Pulmonary artery endothelial cell (primary cell): ENCODE data around the gene PRPF4. TPM values are rescaled to one million over a fixed set of nuclear protein-coding genes. Genes with fewer than 3 reads are reported as not detected.

Source experiments
- DNase-seq: peaks from one replicate; pipeline ENCODE4 v3.0.0-alpha.2; 2011; ENCODE audit warnings: low read depth, low spot score
- total RNA-seq: library from RNA; depleted of rRNA; stranded (reverse); fragments of >200 nt; gene quantifications from 2 replicates; pipeline ENCODE4 v1.2.3, GENCODE V29; 2014

Gene PRPF4
- total RNA-seq, 1 donor from 2014 or later = 33.6 TPM

GRCh38 chr9:113310538-113310937 is 35.1 kb downstream of the PRPF4 start:
- DNase-seq = no peak

- DNase-seq = no peak
These were observed 36.5 kb downstream of the PRPF4 start for GRCh38 chr9:113311961-113312360.

- no peak for DNase-seq
These were observed 37.8 kb downstream of the PRPF4 start for GRCh38 chr9:113313261-113313660.

GRCh38 chr9:113315231-113315630 is 39.8 kb downstream of the PRPF4 start:
- DNase-seq = no peak

GRCh38 chr9:113316030-113316429 is 40.6 kb downstream of the PRPF4 start:
- DNase-seq = no peak

- no peak for DNase-seq
These were observed 42.3 kb downstream of the PRPF4 start for GRCh38 chr9:113317777-113318176.

GRCh38 chr9:113319054-113319453 is 43.6 kb downstream of the PRPF4 start:
- no peak for DNase-seq

GRCh38 chr9:113320051-113320450 is 44.6 kb downstream of the PRPF4 start:
- no peak for DNase-seq

GRCh38 chr9:113322671-113323070 is 47.2 kb downstream of the PRPF4 start:
- no peak for DNase-seq

GRCh38 chr9:113326230-113326629 is 50.8 kb downstream of the PRPF4 start:
- DNase-seq = no peak

GRCh38 chr9:113328045-113328782 is 52.8 kb downstream of the PRPF4 start:
- DNase-seq = no peak

- DNase-seq = no peak
These were observed 56.3 kb downstream of the PRPF4 start for GRCh38 chr9:113331780-113332179.

GRCh38 chr9:113337714-113338113 is 62.3 kb downstream of the PRPF4 start:
- no peak for DNase-seq

GRCh38 chr9:113340011-113340699 is 64.7 kb downstream of the PRPF4 start, which contains the start of gene WDR31:
Gene WDR31, minus strand, starts transcription at chr9:113340275. Its CDS starts 8,253 bp downstream, at chr9:113332022.
- DNase-seq = peak; percentile 66

GRCh38 chr9:113341712-113342410 is 66.4 kb downstream of the PRPF4 start:
- DNase-seq = no peak

Other genes with a start within 250 kb of the PRPF4 start
- gene ZFP37, start 218.9 kb upstream of the PRPF4 start, total RNA-seq = 1.7 and 2.3 TPM in 2 replicates
- 5.2 and 6.2 TPM in 2 replicates for gene SLC31A2, start 124.7 kb upstream of the PRPF4 start, total RNA-seq
- gene FKBP15, start 54.4 kb upstream of the PRPF4 start, total RNA-seq = 16.6 and 23.2 TPM in 2 replicates
- gene SLC31A1, start 54.1 kb upstream of the PRPF4 start, total RNA-seq = 17.1 and 17.5 TPM in 2 replicates
- gene CDC26, start 86 bp upstream of the PRPF4 start, total RNA-seq = 40.4 and 55.9 TPM in 2 replicates
- gene RNF183, start 27.7 kb downstream of the PRPF4 start, total RNA-seq = not detected in 2 replicates
- gene WDR31, start 64.6 kb downstream of the PRPF4 start, total RNA-seq = 1.0 and 1.4 TPM in 2 replicates
- gene BSPRY, start 73.9 kb downstream of the PRPF4 start, total RNA-seq = under 0.01 TPM in 1 of 2 replicates, not detected in the other
- gene HDHD3, start 101.3 kb downstream of the PRPF4 start, total RNA-seq = 5.7 and 6.1 TPM in 2 replicates
- gene ALAD, start 125.6 kb downstream of the PRPF4 start, total RNA-seq = 19.4 and 30.5 TPM in 2 replicates
- 52.6 and 80.8 TPM in 2 replicates for gene POLE3, start 135.0 kb downstream of the PRPF4 start, total RNA-seq
- 0.35 and 0.46 TPM in 2 replicates for gene C9orf43, start 135.1 kb downstream of the PRPF4 start, total RNA-seq
- 278 and 424 TPM in 2 replicates for gene RGS3, start 188.1 kb downstream of the PRPF4 start, total RNA-seq